Breast epithelium (tissue), 4 donors: ENCODE data around the gene ZNF148. TPM values are rescaled to one million over a fixed set of nuclear protein-coding genes. Genes with fewer than 3 reads are reported as not detected.

Experiments
- DNase-seq, 2 donors: peaks; one replicate each; pipeline ENCODE4 v3.0.0-alpha.2; 2019; ENCODE audit warnings: low spot score in 2 of 2
- H3K27ac ChIP-seq, 2 donors: fragments of 200-600 bp; sonication (generic) in 1 of 2; one replicate each; pipeline ENCODE4 v1.5.1; 2016 to 2019; ENCODE audit warnings: mild to moderate bottlenecking in 1 of 2
- H3K27me3 ChIP-seq, 2 donors: fragments of 200-600 bp; sonication (generic) in 1 of 2; one replicate each; pipeline versions ENCODE4 v1.5.1 to v1.6.0; 2017 to 2019; ENCODE audit warnings: control low read depth in 1 of 2, mild to moderate bottlenecking in 1 of 2
- H3K36me3 ChIP-seq: fragments of 200-600 bp; one replicate; pipeline ENCODE4 v1.5.1; 2019
- H3K4me1 ChIP-seq, 2 donors: fragments of 200-600 bp; sonication (generic); one replicate each; pipeline ENCODE4 v1.5.1; 2016 to 2019; ENCODE audit warnings: control low read depth in 1 of 2
- H3K4me3 ChIP-seq, 3 donors: fragments of 200-600 bp; sonication (generic); 1 replicate in 2 of 3; 2 replicates in 1 of 3; pipeline ENCODE4 v1.5.1; 2016 to 2019; ENCODE audit warnings: mild to moderate bottlenecking in 3 of 3, moderate library complexity in 2 of 3
- H3K9me3 ChIP-seq, 2 donors: fragments of 200-600 bp; sonication (generic) in 1 of 2; one replicate each; pipeline ENCODE4 v1.5.1; 2016 to 2019; ENCODE audit warnings: control low read depth in 1 of 2
- POLR2A ChIP-seq: fragments of 450-650 bp; IDR thresholded peaks from one replicate; pipeline ENCODE4 v1.6.1; 2016; ENCODE audit warnings: antibody characterized with exemption, mild to moderate bottlenecking, moderate library complexity
- POLR2AphosphoS5 ChIP-seq, 3 donors: sonication (generic); formaldehyde crosslinking; IDR thresholded peaks; one replicate each; pipeline ENCODE4 v1.6.1; 2017; ENCODE audit warnings: antibody characterized with exemption in 3 of 3
- intact Hi-C: fragments of 100-400 bp; cut with DNase I; formaldehyde crosslinking; loops from one replicate; pipeline ENCODE4 v1.15.1; 2023; ENCODE audit warnings: low total_unique reads
- total RNA-seq, 3 donors: library from RNA; depleted of rRNA; stranded (reverse); fragments of >200 nt; gene quantifications; one replicate each; pipeline ENCODE4 v1.1.0, GENCODE V29; 2016
- TF ChIP-seq, protein P1 (sequence below), 3 donors: fragments of 450-650 bp; IDR thresholded peaks; one replicate each; pipeline ENCODE4 v1.5.1; 2016 to 2017; ENCODE audit warnings: antibody characterized with exemption in 3 of 3, mild to moderate bottlenecking in 3 of 3, moderate library complexity in 3 of 3

The ZNF148 gene
- total RNA-seq, 3 donors from 2014 or later = 29.8 to 47.7 (median 31.8) TPM

DNA sequence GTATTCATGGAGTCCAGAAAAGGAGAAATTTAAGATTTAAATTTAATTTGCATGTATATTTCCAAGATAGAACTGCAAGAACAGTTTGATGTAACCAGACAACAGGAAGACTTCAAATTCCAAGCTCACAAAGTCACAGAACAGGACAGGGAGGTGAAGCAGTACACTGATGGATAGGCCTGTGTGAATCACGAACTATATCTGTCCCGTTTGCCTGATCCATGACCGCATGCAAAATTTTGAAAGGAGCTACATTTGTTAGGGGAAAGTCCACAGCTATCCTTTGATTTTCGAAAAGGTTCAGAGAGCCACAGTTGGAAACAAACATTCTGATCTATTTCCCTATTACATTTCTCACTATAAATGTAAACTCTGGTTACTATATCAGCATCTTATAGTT, 83.1 kb downstream of the ZNF148 start:
- Histone ChIP-seq H3K4me1 (no peaks in the 10 kb centered on the region), H3K36me3 (no peaks in the 10 kb centered on the region), H3K4me3 (no peak overlapping the region), H3K27ac (no peak overlapping the region), H3K27me3 (no peaks in the 10 kb centered on the region), H3K9me3 (no peaks in the 10 kb centered on the region)
- no peak for DNase-seq
- TF ChIP-seq POLR2A (no peak), POLR2AphosphoS5 (IDR thresholded peaks at IDR 0.05) (no peak)
- TF ChIP-seq, protein P1, sequence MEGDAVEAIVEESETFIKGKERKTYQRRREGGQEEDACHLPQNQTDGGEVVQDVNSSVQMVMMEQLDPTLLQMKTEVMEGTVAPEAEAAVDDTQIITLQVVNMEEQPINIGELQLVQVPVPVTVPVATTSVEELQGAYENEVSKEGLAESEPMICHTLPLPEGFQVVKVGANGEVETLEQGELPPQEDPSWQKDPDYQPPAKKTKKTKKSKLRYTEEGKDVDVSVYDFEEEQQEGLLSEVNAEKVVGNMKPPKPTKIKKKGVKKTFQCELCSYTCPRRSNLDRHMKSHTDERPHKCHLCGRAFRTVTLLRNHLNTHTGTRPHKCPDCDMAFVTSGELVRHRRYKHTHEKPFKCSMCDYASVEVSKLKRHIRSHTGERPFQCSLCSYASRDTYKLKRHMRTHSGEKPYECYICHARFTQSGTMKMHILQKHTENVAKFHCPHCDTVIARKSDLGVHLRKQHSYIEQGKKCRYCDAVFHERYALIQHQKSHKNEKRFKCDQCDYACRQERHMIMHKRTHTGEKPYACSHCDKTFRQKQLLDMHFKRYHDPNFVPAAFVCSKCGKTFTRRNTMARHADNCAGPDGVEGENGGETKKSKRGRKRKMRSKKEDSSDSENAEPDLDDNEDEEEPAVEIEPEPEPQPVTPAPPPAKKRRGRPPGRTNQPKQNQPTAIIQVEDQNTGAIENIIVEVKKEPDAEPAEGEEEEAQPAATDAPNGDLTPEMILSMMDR (IDR thresholded peaks at IDR 0.05) = no peak
- intact Hi-C loops = no loop called here

DNA sequence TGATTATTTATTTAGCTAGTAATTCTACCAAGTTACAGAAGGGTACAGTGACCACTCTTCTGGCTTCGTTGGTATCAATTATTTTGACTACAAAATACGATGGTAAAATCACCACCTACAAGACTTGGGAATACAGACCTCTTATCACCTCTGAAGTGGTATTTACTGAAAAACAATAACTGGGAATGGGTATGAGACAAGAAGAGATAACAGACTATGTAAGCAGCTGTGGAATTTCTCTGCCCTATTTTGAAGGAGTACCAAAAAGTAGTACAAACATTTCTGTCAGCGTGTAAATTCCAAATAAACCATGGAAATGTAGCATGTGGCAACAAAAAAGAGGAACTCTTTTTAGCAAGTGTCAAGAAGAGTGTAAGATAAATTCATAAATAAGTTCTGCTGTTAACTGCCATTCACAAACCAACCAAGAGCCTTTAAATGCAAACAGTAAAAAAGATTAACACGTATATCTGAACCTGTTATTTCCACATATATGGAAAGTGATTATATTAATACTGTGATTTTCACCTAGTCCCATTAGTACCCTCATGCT, 85.6 kb downstream of the ZNF148 start:
- H3K4me1 ChIP-seq = no peaks in the 10 kb centered on the region
- no peaks in the 10 kb centered on the region for H3K27me3 ChIP-seq
- intact Hi-C loops = no loop called here
- TF ChIP-seq, protein P1 (IDR thresholded peaks at IDR 0.05) = no peak
- H3K27ac ChIP-seq = no peak overlapping the region
- no peak overlapping the region for H3K4me3 ChIP-seq
- no peaks in the 10 kb centered on the region for H3K9me3 ChIP-seq
- DNase-seq = no peak
- no peaks in the 10 kb centered on the region for H3K36me3 ChIP-seq

DNA sequence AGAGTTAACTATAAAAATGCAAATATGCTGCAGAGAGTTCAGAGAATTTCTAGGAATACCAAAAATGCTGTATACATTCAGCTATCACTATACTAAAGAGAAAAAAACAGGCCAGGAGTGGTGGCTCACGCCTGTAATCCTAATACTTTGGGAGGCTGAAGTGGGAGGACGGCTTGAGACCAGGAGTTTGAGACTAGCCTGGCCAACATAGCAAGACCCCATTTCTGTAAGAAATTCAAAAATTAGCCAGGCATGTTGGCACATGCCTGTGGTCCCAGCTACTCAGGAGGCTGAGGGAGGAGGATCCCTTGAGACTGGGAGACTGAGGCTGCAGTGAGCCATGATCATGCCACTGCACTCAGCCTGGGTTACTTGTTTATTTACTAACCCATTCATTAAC, 87.9 kb downstream of the ZNF148 start:
- Histone ChIP-seq H3K9me3 (no peaks in the 10 kb centered on the region), H3K36me3 (no peaks in the 10 kb centered on the region), H3K4me1 (no peaks in the 10 kb centered on the region), H3K27ac (no peak overlapping the region), H3K4me3 (no peak overlapping the region), H3K27me3 (no peaks in the 10 kb centered on the region)
- TF ChIP-seq, protein P1 (IDR thresholded peaks at IDR 0.05) = no peak
- no peak for TF ChIP-seq POLR2AphosphoS5 (IDR thresholded peaks at IDR 0.05)
- no peak for DNase-seq
- intact Hi-C loops = no loop called here

DNA sequence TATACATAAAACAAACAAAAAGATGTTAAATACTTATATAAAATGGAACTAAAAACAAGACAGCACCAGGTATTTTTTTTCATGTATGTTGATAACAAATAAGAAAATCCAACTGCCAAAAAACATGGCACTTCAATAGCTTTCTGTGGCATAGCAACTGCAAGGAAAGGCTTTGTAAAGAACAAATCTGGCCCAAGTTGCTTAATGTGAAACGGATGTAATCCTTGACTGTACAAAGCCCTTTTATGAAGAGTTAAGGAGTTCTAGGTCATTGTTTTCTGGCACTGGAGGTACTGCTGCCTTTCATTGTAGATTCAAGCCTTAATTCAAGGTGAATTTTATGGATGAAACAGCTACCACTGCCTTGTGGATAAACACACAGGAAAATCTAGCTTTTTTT, 93.7 kb downstream of the ZNF148 start:
- Histone ChIP-seq H3K36me3 (no peaks in the 10 kb centered on the region), H3K4me1 (no peaks in the 10 kb centered on the region), H3K9me3 (no peaks in the 10 kb centered on the region), H3K27ac (no peak overlapping the region), H3K4me3 (no peak overlapping the region), H3K27me3 (no peaks in the 10 kb centered on the region)
- intact Hi-C loops = no loop called here
- DNase-seq = no peak
- TF ChIP-seq POLR2AphosphoS5 (IDR thresholded peaks at IDR 0.05) (no peak), POLR2A (no peak)
- TF ChIP-seq, protein P1 (IDR thresholded peaks at IDR 0.05) = no peak

DNA sequence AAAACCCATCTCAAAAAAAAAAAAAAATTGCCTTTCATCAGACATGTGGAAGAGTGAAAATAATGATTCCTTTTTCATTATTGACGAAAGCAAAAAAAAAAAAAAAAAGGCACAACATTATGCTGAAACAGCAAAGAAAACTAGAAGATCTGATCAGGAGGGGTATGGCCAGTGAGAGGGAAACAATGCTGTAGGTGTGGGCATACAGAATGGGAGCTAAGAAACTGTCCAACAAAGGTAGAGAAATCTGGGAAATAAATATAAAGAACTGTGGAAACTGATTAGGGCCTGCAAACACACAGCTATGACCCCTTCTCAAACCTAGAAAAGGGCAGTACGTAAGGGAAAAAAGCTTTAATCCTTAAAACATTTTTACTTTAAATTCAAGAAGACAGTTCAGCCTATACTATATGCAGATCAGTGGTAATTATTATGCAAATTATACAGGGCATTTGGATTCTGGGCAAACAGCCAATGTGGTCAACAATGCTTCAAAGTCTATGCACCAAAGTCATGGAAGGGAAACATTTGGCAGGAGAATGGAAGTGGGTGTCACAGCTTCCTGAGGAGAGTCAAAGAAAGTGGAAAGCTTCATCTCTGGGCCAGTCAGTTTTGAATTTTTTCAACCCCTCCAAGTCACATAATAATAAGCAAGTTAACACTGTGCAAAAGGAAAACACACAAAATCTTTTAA, 94.3 kb downstream of the ZNF148 start:
- intact Hi-C loops = no loop called here
- no peaks in the 10 kb centered on the region for H3K36me3 ChIP-seq
- no peaks in the 10 kb centered on the region for H3K9me3 ChIP-seq
- H3K27ac ChIP-seq = no peak overlapping the region
- H3K27me3 ChIP-seq = no peaks in the 10 kb centered on the region
- no peak for DNase-seq
- no peak overlapping the region for H3K4me3 ChIP-seq
- TF ChIP-seq POLR2A = no peak
- TF ChIP-seq, protein P1 (IDR thresholded peaks at IDR 0.05) = no peak
- TF ChIP-seq POLR2AphosphoS5 (IDR thresholded peaks at IDR 0.05) = no peak
- no peaks in the 10 kb centered on the region for H3K4me1 ChIP-seq
